Kasumi-1 (cell line): Measurements from ENCODE around the gene NFIL3.

Source experiments
- DNase-seq, 2 experiments: peaks; one replicate each; lab custom pipeline; 2025; lab: John Stamatoyannopoulos, UW

NFIL3 gene

GRCh38 chr9:91421971-91422757 is 1.5 kb downstream of the NFIL3 start:
- DNase-seq = no peak

GRCh38 chr9:91421128-91421765 is 2.4 kb downstream of the NFIL3 start:
- DNase-seq = no peak

GRCh38 chr9:91420501-91421127 is 3.0 kb downstream of the NFIL3 start:
- no peak for DNase-seq

DNA sequence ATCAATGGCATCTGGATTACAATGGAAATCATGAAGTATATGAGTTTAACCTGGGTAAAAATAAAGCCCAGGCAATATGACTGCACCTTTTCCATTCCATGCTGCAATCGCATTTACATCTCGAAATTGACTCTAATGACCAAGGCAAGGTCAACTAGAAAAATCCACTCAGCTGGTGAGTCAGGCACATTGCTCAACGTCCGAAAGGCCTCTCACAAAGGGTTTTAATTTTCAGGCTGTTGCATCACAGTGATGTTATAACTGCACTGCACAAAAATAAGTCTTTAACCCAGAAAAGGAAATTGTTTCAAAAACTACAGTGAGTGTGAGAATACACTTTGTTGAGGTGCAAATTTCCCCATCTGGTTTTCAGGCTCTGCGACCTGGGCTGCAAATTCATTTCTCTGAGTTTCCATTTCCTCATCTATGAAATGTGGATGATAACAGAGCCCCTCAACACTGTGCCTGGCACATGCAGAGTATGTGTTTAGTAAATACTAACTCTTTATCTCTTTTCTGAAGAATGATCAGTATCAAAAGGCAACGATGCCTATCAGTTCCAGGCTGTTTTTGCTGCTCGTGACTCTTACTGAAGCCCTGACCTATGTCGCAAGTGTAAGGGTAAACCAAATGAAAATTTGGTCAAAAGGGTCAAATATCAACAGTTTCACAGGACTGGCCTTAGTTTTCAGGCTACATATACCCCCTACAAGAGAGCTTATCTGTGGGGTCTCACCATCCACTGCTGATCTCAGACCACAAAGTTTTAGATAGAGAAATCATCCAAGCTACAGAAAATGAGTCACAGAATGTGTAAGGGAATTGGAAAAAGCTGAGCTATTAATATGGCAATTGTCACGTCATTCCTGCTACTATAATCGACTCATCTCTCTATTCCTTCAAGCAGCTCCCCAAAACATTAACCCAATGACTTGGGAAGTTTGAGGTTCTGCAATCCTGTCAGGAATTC is 4.1 kb downstream of the NFIL3 start:
- DNase-seq = no peak

DNA sequence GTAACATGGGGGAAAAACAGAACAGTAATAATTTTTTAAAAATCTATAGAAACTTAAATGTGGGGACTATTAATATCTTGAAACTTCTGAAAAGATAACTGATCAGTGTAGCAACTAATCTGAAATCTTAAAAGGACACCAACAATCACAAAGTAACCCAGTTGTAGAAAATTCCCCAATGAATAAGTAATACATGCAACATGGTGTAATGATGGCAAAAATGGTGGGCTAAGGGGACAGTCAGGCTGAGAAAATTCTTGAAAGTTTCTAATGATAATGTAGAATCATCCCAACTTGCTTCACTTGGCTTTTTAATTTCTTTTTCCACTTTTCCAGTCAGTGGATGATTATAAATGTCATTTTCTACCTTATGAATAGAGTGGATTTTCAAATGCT is 5.4 kb downstream of the NFIL3 start:
- no peak for DNase-seq

DNA sequence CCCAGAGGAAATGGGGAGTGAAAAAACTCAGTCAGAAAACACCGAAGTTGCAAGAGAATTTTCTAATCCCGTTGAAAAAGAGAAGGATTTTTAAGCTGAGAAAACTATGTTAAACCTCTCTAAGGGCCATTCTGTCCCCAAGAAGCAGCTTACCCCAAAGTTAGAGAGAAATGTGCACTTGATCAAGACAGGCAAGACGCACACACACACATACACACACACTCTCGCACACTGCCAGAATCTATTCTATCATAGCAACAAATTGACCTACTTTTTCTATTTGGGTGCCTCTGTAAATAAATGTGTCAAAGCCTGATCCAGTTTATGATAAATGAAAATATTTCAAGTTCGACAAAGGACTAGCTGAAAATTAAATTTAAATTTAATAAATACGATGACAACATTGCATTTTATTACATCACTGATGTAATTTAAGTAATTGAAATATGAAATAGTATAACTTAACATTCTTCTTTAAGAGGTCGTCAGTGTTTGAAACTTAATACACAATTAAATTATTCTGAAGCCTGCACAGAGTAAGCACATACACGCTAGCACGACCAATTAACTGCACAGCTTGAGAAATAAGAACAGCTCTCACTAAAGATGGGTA is 5.9 kb downstream of the NFIL3 start:
- DNase-seq = no peak

DNA sequence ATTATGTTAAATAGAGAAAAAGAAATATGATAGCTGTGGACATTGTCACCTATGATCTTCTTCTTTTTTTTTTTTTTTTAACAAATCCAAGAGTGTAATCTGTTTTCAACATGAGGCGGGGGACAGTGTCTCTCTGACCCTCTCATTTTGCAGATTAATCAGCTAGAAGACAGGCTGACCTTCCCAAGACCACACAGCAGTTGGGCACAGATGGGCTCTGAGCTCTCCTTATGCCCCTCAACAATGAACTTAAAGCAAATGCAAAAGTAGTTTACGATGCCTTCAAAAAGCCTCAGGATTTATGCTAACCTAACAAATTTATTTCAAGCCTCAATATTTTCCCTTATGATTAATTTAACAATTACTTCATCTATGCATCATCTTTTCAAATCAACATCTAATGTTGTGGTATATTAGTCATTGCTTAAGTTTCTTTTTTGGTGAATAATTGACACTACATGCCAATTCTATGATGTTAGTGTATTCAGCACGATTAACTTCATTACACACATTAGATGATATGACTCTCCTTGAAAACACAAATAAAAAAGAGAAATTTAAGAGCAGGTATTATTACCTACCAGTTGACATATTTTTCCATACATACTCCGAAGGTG is 7.4 kb downstream of the NFIL3 start:
- no peak for DNase-seq

GRCh38 chr9:91415290-91415689 is 8.3 kb downstream of the NFIL3 start:
- no peak for DNase-seq

DNA sequence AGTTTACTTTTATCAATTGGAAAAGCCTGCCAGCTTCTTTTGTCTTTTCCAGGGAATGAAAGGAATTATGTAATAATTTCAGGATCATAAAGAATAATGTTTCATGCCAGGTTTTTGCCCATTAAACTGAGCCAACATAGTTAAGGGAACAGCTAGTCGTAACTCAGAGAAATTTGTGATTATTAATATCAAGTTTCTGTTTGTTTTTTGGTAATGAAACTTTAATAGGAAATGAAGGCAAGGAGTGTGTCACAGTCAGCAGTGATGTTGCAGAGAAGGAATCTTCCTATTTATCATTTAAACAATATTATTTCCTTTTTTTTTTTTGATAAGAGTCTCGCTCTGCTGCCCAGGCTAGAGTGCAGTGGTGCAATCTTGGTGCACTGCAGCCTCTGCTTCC is 10.7 kb downstream of the NFIL3 start:
- DNase-seq = no peak

GRCh38 chr9:91411096-91411771 is 12.4 kb downstream of the NFIL3 start:
- peak; percentile 22 to 46 for DNase-seq

GRCh38 chr9:91410161-91410560 is 13.5 kb downstream of the NFIL3 start:
- DNase-seq = no peak

DNA sequence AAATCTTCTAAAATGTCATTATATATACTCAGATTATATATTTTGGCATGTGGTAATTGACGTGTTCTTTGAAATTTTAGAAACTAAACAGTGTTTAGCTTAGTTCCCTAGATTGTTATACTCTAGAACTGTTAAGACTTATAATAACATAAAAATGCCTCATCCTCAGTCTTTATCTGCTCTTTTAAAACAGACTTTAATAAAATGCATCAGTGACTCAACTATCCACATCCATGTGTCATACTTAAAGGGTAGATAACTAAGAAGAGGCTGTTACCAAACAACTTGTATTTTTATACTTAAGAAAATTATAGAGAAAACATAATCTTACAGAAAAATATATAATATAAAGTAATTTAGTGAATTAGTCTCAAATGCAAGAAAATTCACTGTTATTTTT is 15.2 kb downstream of the NFIL3 start:
- DNase-seq = no peak

- no peak for DNase-seq
Measured at GRCh38 chr9:91407580-91408318, 15.9 kb downstream of the NFIL3 start.

GRCh38 chr9:91405343-91406077 is 18.1 kb downstream of the NFIL3 start:
- peak; percentile 9 to 39 for DNase-seq

DNA sequence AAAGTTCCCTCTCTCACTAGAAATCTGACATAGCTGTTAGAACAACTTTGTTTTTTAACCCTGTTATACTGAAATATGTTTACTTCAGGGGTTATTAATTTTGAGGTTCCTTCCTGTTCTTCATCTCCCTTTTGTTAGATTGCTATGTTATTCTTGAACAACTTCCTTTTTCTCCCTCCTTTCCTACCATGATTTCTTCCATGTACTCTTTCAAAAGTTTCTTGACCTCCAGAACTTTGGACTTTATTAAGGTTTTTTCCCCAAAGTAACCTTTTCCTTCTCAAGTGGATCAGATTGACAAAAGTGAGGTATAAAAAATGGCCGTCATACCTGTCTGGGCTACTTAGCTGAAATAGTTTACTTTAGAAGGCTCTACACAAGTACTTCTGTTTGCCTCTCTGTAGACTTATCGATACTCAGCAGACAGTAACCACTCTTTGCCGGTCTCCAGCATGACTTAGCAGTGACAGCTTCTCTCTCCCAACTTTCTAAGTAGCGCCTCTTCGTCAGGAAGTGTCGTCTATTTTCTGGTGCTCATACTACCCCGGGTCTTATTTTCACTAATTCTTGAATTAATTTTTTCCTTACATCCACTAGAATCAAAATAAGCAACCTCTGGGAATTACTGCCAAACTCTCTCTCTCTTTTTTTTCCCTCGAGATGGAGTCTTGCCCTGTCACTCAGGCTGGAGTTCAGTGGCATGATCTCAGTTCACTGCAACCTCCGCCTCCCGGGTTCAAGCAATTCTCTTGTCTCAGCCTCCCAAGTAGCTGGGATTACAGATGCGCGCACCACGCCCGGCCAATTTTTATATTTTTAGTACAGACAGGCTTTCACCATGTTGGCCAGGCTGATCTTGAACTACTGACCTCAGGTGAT is 19.7 kb downstream of the NFIL3 start:
- DNase-seq = no peak

DNA sequence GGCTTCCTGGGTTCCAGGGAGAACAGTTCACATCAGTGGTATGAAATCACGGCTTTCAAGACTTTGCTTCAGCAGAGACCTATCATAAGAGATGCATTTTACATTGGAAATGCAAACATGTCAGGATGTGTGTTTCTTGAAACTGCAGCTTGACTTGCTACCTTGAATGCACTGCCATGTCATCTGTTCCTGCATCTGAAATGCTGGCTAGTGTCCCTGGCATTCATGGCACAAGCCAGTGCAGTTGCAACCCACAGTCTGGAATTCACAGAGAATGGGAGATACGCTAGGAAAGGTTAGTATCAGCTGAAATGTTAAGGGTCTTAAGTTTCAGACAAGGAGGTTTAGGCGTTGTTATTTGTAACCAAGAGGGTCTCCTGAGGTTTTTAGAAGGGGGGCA is 24.7 kb downstream of the NFIL3 start:
- DNase-seq = no peak

DNA sequence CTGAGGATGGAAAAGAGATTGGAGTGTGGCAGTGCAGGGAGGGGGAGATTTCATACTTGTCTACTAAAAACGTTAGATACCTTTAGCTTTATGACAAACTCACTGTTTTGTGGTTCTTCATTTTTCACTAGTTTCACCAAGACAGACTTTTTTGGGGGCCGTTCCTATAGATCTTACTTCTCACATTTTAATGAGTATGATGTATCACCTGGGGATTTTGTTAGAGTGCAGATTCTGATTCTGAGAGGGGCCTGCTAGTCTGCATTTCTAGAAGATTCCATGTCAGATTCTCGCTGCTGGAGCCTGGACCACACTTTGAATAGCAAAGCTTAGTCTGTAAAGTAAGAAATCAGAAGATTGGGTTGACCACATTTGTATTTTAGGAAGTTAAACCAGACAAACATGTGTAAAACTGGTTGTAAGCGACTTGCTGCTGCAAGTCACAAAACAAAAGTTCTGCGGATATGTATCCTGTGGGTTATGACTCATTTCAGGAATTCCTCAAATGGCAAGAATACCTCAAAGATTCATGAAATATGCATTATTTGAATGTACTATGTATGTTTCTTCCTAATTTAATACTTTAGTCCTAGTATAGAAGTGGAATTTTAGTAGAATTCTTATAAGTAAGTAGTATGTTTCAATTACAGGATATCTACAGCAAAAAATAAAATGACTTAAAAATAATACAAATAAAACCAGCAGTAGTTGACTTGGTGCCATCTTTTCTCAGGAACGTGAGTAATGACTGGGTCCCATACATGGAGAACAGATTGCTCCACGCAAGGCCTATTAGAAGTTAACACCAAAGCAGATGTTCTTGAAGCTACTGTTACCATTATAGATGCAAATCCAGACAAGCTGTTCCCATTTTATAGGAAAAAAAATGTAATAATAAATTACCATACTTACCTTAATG is 27.8 kb downstream of the NFIL3 start:
- peak; percentile 53 to 68 for DNase-seq
